Measurements from ENCODE around the gene RCC1.

- no peak for TF ChIP-seq POLR2A (IDR thresholded peaks at IDR 0.05)
- no peak for TF ChIP-seq CTCF (IDR thresholded peaks at IDR 0.05)
Observed at GRCh38 chr1:28510273-28510969, 4.6 kb downstream of the RCC1 start.

All from right lobe of liver (tissue), 4 donors.